ENCODE data around the gene TRAK2. TPM values are rescaled to one million over a fixed set of nuclear protein-coding genes. Genes with fewer than 3 reads are reported as not detected.
"Not testable (repeated sequence)": the region's sequence is repeated elsewhere in the genome, so short reads cannot be mapped to it uniquely, and the experiment has no call there.

The TRAK2 gene, protein sequence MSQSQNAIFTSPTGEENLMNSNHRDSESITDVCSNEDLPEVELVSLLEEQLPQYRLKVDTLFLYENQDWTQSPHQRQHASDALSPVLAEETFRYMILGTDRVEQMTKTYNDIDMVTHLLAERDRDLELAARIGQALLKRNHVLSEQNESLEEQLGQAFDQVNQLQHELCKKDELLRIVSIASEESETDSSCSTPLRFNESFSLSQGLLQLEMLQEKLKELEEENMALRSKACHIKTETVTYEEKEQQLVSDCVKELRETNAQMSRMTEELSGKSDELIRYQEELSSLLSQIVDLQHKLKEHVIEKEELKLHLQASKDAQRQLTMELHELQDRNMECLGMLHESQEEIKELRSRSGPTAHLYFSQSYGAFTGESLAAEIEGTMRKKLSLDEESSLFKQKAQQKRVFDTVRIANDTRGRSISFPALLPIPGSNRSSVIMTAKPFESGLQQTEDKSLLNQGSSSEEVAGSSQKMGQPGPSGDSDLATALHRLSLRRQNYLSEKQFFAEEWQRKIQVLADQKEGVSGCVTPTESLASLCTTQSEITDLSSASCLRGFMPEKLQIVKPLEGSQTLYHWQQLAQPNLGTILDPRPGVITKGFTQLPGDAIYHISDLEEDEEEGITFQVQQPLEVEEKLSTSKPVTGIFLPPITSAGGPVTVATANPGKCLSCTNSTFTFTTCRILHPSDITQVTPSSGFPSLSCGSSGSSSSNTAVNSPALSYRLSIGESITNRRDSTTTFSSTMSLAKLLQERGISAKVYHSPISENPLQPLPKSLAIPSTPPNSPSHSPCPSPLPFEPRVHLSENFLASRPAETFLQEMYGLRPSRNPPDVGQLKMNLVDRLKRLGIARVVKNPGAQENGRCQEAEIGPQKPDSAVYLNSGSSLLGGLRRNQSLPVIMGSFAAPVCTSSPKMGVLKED
- 10 to 100 TPM; 37.7 to 44.9 (median 44.5) TPM for polyA plus RNA-seq (ENCODE audit: insufficient read length in 3 of 3)
- long read RNA-seq, donor 1, partial matches to known transcripts, result 10 of 10 reads
- long read RNA-seq, donor 1, other reads (novel, unspliced or antisense), result 0 of 10 reads
- long read RNA-seq, donor 2, full-length matches to known transcripts, result 1 of 1 reads
- long read RNA-seq, donor 2, partial matches to known transcripts, result 0 of 1 reads
- long read RNA-seq, donor 2, other reads (novel, unspliced or antisense), result 0 of 1 reads
- long read RNA-seq, donor 3, full-length matches to known transcripts, result 6 of 11 reads
- long read RNA-seq, donor 3, partial matches to known transcripts, result 5 of 11 reads
- long read RNA-seq, donor 3, other reads (novel, unspliced or antisense), result 0 of 11 reads
- long read RNA-seq, donor 4, full-length matches to known transcripts, result 1 of 8 reads
- long read RNA-seq, donor 4, partial matches to known transcripts, result 7 of 8 reads
- long read RNA-seq, donor 4, other reads (novel, unspliced or antisense), result 0 of 8 reads
- long read RNA-seq, donor 5, result 0 reads
- long read RNA-seq, donor 6, full-length matches to known transcripts, result 2 of 46 reads
- long read RNA-seq, donor 6, partial matches to known transcripts, result 29 of 46 reads
- long read RNA-seq, donor 6, other reads (novel, unspliced or antisense), result 15 of 46 reads
- long read RNA-seq, donor 7, partial matches to known transcripts, result 5 of 6 reads
- long read RNA-seq, donor 7, other reads (novel, unspliced or antisense), result 0 of 6 reads
- long read RNA-seq, donor 8, full-length matches to known transcripts, result 4 of 16 reads
- long read RNA-seq, donor 8, partial matches to known transcripts, result 12 of 16 reads
- long read RNA-seq, donor 8, other reads (novel, unspliced or antisense), result 0 of 16 reads
- long read RNA-seq, donor 9, full-length matches to known transcripts, result 2 of 2 reads
- long read RNA-seq, donor 9, partial matches to known transcripts, result 0 of 2 reads
- long read RNA-seq, donor 9, other reads (novel, unspliced or antisense), result 0 of 2 reads
- long read RNA-seq, donor 10, full-length matches to known transcripts, result 2 of 9 reads
- long read RNA-seq, donor 10, partial matches to known transcripts, result 7 of 9 reads
- long read RNA-seq, donor 10, other reads (novel, unspliced or antisense), result 0 of 9 reads
- long read RNA-seq, donor 11, partial matches to known transcripts, result 12 of 12 reads
- long read RNA-seq, donor 11, other reads (novel, unspliced or antisense), result 0 of 12 reads
- long read RNA-seq, donor 12, result 0 reads
- long read RNA-seq, donor 13, full-length matches to known transcripts, result 3 of 13 reads
- long read RNA-seq, donor 13, partial matches to known transcripts, result 10 of 13 reads
- long read RNA-seq, donor 13, other reads (novel, unspliced or antisense), result 0 of 13 reads
- long read RNA-seq, donor 14, full-length matches to known transcripts, result 3 of 3 reads
- long read RNA-seq, donor 14, partial matches to known transcripts, result 0 of 3 reads
- long read RNA-seq, donor 14, other reads (novel, unspliced or antisense), result 0 of 3 reads
- long read RNA-seq, donor 15, full-length matches to known transcripts, result 1 of 1 reads
- long read RNA-seq, donor 15, partial matches to known transcripts, result 0 of 1 reads
- long read RNA-seq, donor 15, other reads (novel, unspliced or antisense), result 0 of 1 reads
- long read RNA-seq, donor 16, full-length matches to known transcripts, result 7 of 44 reads
- long read RNA-seq, donor 16, partial matches to known transcripts, result 37 of 44 reads
- long read RNA-seq, donor 16, other reads (novel, unspliced or antisense), result 0 of 44 reads

DNA sequence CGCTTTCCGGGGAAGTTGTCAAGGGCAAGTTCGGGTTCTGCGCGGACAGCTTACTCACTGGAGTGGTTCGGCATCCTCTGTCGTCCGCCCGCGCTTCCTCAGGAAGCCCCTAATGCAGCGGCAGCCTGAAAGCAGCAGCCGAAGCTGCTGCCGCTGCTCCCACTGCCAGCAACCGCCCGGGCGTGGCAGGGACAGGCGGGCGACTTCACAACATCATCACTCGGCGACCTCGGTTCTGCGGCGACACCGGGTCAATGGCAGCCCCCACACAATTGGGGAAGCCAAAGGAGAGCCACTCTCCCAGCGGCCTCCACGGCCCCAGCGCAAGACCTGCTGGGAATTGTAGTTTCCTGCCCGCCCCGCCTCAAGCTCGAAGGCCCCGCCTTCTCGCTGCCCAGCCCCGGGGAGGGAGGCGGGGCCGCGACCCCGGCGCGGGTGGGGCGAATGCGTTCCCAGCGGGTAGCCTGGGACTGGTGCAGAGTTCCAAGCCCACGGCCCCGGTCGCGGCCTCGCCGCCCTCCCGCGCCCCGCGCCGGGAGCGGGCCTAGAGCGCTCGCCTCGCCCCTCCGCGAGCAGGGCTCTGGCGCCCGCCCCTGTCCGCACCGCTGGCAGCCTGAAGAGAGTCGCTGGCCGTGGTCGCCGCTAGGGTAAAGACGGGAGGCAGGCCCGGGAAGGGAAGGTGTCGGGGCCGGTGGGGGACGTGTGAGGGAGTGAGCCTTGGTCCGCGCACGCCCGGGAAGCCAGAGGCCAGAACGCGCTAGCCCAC is at the start of gene TRAK2, which contains the start of gene STRADB:
Gene TRAK2, minus strand, starts transcription at position 167 of the 766 bp plus-strand sequence. CDS start 30,951 bp downstream, outside the sequence.
Gene STRADB, plus strand, starts transcription at position 449 of the 766 bp plus-strand sequence. CDS start 3,101 bp downstream, outside the sequence.
- peak; percentile 73 to 94 (median 93) for DNase-seq (ENCODE audit: extremely low read depth in 1 of 11, low read depth in 9 of 11, low spot score in 4 of 11)

DNA sequence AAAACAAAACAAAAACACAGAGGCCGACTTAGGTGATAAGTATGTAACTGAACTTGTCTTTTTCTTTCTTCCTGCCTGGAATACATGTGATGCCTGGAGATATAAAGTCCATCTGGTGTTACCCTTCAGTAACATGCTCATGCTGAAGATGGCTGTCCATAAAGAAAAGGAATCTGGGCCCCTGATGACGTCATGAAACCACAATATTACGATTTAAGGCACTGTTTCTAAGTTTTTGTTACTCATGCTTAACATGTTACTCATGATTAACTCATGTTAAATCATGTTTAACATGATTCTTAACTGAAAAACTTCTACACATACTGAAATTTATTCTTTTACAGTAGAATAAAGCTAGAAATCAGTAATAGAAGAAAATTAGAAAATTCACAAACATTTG is 49.3 kb upstream of the TRAK2 start:
- DNase-seq (ENCODE audit: extremely low read depth in 1 of 11, low read depth in 9 of 11, low spot score in 4 of 11), result no peak

DNA sequence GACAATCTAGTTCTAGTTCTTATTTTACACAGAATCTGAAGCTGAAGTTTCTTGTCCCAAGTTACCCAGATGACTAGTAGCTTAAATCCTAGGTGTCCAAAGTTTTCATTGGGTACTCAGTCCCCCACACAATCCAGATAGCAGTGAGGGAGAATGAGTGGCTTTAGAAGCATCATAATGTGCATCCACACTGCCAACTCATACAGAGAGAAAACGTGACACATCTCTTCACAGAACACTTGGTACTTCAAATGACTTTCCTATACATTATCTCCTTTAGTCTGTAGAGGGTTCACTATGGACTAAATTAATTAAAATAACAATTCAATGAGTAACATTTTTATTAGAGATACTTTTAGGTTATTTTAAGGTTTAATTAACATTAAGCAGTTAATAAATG is 45.5 kb upstream of the TRAK2 start:
- no peak for DNase-seq (ENCODE audit: extremely low read depth in 1 of 11, low read depth in 9 of 11, low spot score in 4 of 11)

DNA sequence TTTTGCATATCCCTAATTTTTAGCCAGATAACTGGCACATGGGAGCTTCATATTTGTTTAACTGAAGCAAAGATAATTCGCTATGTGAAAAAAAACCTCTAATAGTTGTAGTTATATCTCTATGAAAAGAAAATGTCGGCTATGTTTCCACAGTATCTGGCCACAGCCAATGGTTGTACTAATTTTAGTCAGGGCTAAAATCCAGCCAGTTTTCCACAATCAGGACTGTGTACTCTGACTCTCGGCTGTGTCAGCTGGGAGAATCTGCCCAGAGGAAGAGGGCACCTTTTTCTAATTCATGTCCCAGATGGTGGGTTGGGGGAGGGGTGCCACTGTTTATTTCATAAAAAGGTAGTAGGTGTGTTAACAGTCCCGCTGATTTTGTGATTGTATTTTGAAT is 39.0 kb upstream of the TRAK2 start:
- DNase-seq (ENCODE audit: extremely low read depth in 1 of 11, low read depth in 9 of 11, low spot score in 4 of 11), result no peak

DNA sequence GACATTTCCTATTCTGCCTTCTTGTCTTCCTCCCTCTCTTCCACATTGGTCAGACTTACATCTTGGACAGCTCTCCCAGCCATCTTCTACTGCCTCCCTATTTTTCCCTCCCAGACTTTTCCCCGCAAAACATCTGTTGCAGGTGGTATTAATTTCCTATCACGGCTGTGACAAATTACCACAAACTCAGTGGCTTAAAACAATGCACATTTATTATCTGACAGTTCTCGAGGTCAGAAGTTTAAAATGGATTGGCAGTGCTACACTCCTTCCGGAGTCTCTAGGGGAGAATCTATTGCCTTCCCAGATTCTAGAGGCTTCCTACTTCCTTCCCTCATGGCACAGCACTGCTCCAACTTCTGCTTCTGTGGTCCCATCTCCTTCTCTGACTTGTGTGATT is 33.5 kb upstream of the TRAK2 start:
- no peak for DNase-seq (ENCODE audit: extremely low read depth in 1 of 11, low read depth in 9 of 11, low spot score in 4 of 11)

DNA sequence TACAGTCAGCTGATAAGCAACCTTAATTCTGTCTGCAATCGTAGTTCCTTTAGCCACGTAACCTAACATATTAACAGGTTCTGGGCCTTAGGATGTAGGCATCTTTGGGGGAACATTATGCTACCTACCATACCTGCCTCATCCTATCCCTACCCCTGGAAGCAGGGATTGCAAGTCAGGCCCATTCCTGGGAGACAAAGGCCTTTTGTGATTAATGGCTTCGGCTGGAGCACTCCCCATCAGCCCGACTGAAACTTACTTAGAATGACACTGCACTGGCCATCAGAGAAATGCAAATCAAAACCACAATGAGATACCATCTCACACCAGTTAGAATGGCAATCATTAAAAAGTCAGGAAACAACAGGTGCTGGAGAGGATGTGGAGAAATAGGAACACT is 32.5 kb upstream of the TRAK2 start:
- DNase-seq (ENCODE audit: extremely low read depth in 1 of 11, low read depth in 9 of 11, low spot score in 4 of 11), result not testable (repeated sequence)

DNA sequence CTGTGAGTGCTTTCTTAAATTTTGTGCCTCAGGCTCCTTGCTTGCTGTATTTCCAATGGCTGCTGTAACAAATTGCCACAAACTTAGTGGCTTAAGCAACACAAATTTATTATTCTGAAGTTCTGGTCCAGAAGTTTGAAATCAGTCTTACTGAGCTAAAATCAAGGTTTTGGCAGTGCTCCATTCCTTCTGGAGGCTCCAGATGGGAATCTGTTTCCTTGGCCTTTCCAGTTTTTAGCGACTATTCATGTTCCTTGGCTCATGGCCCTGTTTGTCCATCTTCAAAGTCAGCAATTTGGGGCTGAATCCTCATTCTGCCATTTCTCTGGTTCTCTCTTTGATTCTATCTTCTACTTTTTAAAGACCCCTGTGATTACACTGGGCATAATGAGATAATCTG is 32.1 kb upstream of the TRAK2 start:
- DNase-seq (ENCODE audit: extremely low read depth in 1 of 11, low read depth in 9 of 11, low spot score in 4 of 11), result no peak

DNA sequence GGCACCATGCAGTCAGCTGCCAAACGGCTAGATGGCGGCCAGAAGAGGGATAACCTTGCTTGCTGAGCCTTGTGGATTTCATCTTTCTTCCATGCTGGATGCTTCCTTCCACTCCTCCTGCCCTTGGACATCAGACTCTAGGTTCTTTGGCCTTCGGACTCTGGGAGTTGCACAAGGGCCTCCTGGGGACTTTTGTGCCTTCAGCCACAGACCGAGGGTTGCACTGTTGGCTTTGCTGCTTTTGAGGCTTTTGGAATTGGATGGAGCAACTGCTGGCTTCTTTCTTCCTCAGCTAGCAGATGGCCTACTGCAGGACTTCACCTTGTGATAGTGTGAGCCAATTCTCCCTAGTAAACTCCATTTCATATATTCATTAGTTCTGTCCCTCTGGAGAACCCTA is 31.3 kb upstream of the TRAK2 start:
- DNase-seq (ENCODE audit: extremely low read depth in 1 of 11, low read depth in 9 of 11, low spot score in 4 of 11), result no peak

DNA sequence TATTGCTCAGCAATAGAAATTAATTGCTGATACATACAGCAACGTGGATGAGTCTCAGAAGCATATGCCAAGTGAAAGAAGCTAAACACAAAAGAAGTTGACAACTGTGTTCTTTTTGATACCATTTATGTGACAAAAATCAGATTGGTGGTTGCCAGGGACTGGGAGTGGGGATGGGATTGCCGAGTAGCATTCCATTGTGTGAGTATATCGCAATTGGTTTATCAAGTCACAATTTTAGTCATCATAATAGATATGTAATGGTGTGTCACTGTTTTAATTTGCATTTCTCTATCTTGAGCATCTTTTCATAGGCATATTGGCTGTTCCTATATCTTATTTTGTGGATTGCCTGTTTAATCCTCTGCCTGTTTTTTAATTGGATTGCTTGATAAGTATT is 21.2 kb upstream of the TRAK2 start:
- no peak for DNase-seq (ENCODE audit: extremely low read depth in 1 of 11, low read depth in 9 of 11, low spot score in 4 of 11)

DNA sequence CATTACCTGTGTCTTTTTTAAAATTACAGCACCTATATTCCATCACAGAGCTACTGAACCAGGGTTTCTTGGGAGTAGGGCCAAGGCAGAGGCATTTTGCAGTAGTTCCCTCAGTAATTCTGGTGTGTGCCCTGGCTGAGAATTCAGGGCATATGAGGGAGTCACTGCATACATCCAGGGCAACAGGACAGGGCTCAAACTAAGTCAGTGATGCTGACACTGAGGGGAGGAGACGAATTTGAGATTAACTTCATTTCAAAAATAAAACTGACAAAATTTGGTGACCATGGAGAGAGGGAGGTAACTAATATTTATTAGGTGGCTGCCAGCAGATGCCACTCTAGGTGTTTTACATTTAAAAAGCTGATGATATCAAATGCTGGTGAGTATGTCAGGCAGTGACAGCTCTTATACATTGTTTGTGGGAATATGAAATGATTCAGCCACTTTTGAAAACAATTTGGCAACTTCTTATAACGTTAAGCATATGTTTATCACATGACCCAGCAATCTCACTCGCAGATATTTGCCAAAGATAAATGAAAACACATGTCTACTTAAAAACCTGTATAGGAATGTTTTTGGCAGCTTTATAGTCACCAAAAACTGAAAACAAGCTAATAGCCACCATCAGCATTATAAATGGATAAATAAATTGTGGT is 20.6 kb upstream of the TRAK2 start:
- no peak for DNase-seq (ENCODE audit: extremely low read depth in 1 of 11, low read depth in 9 of 11, low spot score in 4 of 11)

DNA sequence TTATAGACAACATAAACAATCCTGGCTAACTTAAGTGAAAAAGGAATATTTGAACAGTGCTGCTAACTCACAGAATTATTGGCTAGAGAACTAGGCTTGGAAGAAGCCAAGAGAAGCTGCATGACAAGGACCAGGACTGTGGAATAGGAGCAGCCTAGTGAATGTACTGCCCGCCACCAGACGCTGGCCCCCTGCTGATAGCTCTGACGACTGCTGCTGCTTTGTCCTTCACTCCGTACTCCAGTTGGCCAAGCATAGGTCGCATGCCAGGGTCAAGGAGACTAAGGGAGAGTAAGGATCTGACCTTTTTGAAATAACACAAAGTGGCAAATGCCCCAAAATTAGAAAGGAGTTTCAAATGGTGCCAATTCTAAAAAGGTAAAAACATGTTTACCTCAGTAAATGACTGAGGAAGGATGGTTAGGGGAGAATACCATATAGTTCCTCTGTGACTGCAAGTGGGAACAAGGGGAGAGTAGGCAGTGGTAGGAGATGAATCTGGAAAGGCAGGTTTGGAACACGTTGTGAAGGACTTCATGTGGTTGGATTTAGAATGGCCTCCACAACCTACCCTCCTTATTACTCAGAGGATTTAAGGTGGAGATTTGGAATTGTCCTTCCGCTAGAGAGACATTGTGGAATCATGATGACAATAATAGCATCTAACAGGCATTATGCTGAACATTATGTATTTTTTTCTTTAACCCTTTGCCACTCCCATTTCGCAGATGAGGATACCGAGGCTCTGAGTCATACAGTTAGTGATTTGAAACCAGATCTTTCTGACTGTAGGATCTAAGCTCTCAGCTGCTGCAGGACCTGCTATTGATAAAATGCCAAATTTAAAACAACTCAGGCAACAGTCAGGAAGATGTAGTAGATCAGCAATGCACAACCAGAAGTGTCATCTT is 19.8 kb upstream of the TRAK2 start:
- no peak for DNase-seq (ENCODE audit: extremely low read depth in 1 of 11, low read depth in 9 of 11, low spot score in 4 of 11)

DNA sequence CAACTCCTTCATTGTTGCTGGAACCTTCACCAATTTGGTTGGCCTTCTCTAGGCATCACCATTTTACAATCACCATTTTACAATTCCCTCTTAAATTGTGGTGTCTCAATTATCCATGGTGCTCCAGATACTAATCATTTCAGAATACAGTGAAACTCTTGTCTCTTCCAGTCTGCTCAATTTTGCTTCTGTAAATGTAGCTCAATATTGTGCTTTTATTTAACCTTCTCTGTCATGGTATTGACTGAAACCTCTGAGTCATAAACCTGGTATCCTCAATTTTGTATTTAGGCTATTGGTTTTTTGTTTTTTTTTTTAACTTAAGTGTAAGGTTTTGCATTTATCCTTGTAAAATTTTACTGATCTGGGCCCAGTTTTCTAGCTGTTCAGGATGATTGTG is 16.4 kb upstream of the TRAK2 start:
- no peak for DNase-seq (ENCODE audit: extremely low read depth in 1 of 11, low read depth in 9 of 11, low spot score in 4 of 11)

DNA sequence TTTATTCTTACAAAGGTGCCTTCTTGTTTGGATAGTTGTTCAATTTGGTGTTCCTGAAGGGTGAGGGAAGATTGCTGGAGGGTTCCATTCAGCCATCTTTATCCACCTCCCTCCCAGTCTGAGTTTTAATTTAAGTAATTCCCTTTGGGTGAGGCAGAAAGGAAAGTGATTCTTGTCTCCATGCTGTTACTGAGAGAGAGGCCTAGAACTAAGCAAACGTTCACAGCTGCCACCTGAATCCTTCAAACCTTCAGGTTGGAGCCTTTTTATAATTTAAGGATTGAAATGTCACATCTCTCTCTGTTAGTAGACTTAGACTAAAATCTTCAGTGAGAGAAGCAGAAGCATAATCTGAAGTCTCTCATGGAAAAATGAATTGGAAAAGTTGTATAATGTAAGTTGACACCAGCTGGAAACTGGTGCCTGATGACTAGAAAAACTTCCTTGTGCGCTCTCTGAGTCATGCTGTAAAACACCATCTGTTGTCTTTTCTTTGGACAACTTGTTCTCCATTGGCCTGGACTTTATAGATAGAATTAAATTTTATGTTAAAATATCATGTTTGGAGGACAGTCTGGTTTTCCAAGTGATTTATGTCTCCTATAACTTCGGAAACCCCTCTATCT is 14.9 kb upstream of the TRAK2 start:
- DNase-seq (ENCODE audit: extremely low read depth in 1 of 11, low read depth in 9 of 11, low spot score in 4 of 11), result peak in 4 of 11 donors; percentile 22 to 53 (median 46)

DNA sequence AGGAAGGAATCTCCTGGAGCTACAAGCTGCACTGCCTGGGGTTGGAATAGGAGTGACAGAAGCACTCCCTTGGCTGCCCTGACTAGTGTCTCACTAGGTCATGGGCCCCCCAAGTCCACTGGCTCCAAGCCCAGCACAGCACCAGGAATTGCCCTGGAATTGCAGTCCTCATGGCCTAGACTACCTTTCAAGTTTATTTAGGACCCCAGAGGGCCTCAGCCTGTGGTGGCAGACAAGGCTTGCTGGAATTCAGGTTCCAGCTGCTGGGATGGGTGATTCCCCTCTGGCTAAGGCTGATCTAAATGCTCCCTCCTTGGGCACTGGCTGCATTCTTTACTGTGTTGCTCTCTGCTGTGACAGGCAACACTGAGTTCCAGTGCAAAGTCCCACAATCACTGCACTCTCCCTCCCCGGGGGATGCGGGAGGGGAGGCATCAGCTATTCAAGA is 14.3 kb upstream of the TRAK2 start:
- no peak for DNase-seq (ENCODE audit: extremely low read depth in 1 of 11, low read depth in 9 of 11, low spot score in 4 of 11)
